Spleen (tissue), 7 donors: ENCODE measurements around the gene SPEM1.

Source experiments
- CTCF ChIP-seq, 11 experiments: fragments of 200-600 bp in 7 of 11; fragments of 450-650 bp in 4 of 11; sonication (generic) in 4 of 11; IDR thresholded peaks in 8 of 11; conservative IDR thresholded peaks in 3 of 11; 1 replicate in 7 of 11; 2 replicates in 4 of 11; pipeline versions ENCODE4 v1.4.0 to v1.8.0; 2016 to 2021; ENCODE audit warnings: antibody characterized with exemption in 11 of 11, inconsistent platforms in 4 of 11, mild to moderate bottlenecking in 1 of 11
- POLR2A ChIP-seq, 3 donors: fragments of 450-650 bp; IDR thresholded peaks; one replicate each; pipeline ENCODE4 v1.5.1; 2017; ENCODE audit warnings: antibody characterized with exemption in 3 of 3, mild to moderate bottlenecking in 1 of 3
- POLR2AphosphoS5 ChIP-seq, 3 donors: sonication (generic); formaldehyde crosslinking; IDR thresholded peaks; one replicate each; pipeline ENCODE4 v1.5.1; 2017; ENCODE audit warnings: antibody characterized with exemption in 3 of 3
- donor health status: DM: no; HTN: no; CAD: no; lungs with moderate emphysema.
- donor health status: DM: no; HTN: no; CAD: no.
- donor health status: DM: no; HTN: no; CAD: no.

- no peak for TF ChIP-seq CTCF (IDR thresholded peaks at IDR 0.05 in 8 of 11, conservative IDR thresholded peaks at IDR 0.05 in 3 of 11)
- TF ChIP-seq POLR2AphosphoS5 (IDR thresholded peaks at IDR 0.05) = no peak
- no peak for TF ChIP-seq POLR2A (IDR thresholded peaks at IDR 0.05)
Observed at GRCh38 chr17:7429722-7430121, 9.6 kb downstream of the SPEM1 start.
